HG03378 (cell line): ENCODE results near the gene MIR17HG.
A peak's percentile ranks its signal among the peaks of the same experiment; 100 is the strongest.
"Not testable (repeated sequence)": the region's sequence is repeated elsewhere in the genome, so short reads cannot be mapped to it uniquely, and the experiment has no call there.

Experiments used
- ATAC-seq: cut with Tn5 transposase; IDR thresholded peaks from one replicate; pipeline ENCODE4 v1.9.1; 2021; ENCODE audit warnings: mild to moderate bottlenecking, moderate library complexity; ENCODE audit not compliant: unreplicated experiment

The MIR17HG gene

DNA sequence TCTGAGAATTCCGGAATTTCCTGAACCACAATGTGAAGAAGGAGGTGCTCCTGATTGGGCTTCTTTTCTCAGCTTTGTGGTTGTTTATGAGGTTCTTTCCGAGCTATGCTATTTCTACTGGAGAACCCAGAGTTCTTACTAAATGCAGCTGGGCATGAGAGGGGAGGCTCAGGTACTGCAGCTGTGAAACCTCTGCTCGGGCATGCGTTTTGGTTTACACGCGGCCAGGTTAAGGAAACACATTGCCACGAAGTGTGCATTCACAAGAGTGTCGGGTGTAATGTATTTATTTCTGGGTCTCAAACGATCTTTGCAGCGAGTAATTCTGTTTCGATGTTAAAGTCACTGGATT is 661 bp upstream of the MIR17HG start:
- ATAC-seq = peak; percentile 22

DNA sequence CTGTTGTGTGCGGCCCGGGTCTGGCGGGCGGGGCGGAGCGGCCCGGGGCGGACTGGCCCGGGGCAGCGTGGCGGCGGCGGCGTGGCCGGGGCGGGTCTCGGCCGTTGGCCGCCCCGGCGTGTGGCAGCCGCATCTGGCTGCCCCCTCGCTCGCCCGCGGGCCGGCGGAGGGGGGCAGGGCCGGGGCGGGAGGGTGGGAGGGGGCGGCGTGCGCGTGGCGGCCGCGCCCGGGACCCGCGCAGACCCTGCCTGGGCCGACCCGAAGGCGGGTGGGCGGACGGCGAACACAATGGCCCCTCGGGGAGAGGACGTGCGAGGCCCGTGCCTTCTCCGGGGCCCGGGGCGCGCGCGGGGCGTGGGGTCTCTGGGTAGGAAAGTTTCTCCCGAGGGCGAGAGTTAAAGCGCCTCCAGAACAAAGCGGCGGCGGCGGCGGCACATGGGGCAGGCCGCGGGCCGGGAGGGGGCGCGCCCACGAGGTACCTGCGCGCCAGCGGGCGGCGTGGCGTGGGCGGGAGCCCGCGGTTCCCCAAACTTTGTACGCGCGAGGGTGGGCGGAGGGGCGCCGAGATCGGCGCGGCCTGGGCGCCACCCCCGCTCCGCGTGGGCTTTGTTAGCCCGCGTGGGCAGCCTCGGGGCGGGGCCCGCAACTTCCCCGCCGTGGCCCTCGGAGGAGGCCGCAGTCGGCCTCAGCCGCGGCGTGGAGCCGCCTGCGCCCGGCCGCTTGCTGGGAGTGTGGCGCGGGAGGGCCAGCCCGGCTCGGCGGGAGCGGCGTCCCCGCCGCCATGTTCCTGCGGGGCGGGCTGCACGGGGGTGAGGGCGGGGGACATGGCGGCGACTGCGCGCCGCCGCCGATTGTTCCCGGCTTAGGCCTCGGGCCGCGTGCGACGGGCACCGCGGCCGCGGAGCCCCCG is 764 bp downstream of the MIR17HG start:
- peak; percentile 18 for ATAC-seq

DNA sequence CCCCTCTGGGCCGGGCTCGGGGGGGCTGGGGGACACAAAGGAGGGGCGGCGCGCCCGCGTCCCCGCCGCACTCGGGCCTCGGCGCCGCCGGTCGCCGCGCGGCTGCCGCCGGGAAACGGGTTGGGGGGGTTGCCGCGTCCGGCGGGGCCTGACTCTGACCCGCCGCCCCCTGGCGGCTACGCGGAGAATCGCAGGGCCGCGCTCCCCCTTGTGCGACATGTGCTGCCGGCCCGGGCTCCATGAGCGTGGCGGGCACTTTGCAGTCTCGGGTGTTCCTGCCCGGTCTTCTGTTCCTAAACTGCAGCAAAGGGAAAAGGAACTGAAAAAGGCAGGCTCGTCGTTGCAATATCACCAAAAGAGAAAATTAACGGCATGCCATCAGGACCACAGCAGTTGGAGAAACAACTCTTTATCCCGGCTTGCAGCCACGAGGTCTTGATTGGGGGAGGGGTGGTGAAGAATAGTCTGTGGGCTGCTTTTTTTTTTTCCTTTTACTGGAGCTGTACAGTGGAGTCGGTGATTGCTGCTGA is 1.5 kb downstream of the MIR17HG start:
- peak; percentile 41 for ATAC-seq

DNA sequence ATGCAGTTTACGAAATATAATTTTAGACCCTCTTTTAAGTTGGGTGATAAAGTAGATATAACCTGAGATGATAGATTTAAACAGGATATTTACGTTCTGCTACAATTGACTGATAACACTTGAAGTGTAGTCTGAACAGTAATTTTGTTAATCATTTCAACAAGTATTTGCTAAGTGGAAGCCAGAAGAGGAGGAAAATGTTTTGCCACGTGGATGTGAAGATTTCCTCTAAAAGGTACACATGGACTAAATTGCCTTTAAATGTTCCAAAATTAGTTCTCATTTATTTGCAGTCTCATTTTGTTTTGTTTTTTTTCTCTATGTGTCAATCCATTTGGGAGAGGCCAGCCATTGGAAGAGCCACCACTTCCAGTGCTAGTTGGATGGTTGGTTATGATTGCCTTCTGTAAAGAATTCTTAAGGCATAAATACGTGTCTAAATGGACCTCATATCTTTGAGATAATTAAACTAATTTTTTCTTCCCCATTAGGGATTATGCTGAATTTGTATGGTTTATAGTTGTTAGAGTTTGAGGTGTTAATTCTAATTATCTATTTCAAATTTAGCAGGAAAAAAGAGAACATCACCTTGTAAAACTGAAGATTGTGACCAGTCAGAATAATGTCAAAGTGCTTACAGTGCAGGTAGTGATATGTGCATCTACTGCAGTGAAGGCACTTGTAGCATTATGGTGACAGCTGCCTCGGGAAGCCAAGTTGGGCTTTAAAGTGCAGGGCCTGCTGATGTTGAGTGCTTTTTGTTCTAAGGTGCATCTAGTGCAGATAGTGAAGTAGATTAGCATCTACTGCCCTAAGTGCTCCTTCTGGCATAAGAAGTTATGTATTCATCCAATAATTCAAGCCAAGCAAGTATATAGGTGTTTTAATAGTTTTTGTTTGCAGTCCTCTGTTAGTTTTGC is 2.8 kb downstream of the MIR17HG start:
- no peak for ATAC-seq

DNA sequence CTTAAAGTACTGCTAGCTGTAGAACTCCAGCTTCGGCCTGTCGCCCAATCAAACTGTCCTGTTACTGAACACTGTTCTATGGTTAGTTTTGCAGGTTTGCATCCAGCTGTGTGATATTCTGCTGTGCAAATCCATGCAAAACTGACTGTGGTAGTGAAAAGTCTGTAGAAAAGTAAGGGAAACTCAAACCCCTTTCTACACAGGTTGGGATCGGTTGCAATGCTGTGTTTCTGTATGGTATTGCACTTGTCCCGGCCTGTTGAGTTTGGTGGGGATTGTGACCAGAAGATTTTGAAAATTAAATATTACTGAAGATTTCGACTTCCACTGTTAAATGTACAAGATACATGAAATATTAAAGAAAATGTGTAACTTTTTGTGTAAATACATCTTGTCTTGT is 3.6 kb downstream of the MIR17HG start:
- ATAC-seq = no peak

GRCh38 chr13:91351980-91352379 is 4.5 kb downstream of the MIR17HG start:
- ATAC-seq = no peak

DNA sequence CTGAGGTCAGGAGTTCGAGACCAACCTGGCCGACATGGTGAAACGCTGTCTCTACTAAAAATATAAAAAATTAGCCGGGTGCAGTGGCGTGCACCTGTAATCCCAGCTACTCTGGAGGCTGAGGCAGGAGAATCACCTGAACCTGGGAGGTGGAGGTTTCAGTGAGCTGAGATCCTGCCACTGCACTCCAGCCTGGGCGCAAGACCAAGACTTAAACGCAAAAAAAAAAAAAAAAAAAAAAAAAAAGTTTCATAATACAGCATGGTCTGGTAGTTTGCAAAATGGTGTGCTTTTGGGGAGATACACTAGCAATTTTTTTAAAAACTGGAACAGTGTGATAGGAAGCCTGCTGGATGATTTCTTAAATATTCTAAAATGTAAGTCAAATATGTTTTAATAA is 5.4 kb downstream of the MIR17HG start:
- ATAC-seq = not testable (repeated sequence)

GRCh38 chr13:91353494-91353893 is 6.0 kb downstream of the MIR17HG start:
- no peak for ATAC-seq

DNA sequence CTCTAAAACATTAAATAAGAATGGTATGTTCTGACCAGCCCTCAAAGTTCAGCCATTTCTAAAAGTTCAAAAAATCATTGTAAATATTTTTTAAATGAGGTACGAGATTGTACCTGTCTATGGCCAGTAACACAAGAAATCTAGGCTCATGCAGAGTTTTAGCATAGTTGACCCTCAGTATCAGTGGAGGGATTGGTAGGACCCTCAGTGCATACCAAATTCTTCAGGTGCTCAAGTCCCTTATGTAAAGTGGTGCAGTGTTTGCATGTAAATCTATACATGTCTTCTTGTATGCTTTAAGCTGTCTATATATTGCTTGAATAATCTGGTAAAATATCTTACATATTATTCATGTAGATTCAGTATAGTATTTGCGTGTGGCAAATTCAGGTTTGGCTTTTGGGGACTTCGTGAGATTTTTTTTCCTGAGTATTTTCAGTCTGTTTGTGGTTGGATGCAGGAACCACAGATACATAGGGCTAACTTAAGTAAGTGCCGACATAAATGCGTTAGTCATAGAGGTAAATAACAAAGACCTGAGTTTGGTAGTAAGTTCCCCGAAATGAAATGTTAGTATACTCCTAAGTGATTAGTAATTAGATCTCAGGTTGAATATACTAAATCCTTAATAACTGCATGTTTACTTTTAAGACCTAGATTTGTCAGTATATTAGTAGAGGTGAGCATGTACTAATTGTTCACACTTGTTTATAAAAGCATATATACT is 7.8 kb downstream of the MIR17HG start:
- no peak for ATAC-seq

DNA sequence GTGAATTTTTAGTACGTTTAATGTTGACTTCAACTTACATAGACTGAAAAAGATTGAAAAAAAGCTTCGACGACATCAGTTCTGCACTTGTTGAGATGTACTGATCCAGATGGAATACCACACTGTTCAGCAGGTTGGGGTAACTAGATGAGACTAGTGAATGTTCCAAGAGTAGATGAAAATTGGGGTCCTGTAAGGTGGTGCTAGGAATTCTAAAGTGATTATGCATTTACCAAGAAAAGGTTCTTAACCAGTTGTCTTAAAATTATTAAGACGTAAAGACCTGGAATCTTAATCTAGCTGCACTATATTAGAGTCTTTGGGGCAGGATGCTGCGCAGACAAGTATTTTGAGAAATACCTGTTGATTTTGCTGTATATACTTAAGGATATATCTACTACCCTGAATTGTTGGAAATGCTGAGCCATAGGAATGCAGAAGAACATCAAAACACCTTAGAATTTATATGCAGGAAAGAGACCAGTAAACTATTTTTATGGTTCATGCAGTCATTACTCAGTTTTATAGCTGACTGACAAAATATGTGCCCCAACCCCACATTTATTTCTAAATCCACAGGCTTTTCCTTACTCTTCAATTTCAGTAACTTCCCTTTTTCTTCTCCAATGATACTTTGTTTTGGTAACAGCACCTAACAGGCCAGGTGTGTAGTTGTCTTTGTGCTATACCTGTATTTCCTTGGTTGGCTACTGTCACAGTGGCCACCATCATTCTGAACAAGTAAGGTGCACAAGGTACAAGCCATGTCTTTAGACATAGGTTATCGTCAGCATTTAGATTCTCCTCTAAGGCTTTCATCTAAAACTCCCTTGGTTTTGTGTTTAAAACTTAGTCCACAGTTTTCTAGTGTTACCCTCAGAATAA is 8.6 kb downstream of the MIR17HG start:
- ATAC-seq = no peak

DNA sequence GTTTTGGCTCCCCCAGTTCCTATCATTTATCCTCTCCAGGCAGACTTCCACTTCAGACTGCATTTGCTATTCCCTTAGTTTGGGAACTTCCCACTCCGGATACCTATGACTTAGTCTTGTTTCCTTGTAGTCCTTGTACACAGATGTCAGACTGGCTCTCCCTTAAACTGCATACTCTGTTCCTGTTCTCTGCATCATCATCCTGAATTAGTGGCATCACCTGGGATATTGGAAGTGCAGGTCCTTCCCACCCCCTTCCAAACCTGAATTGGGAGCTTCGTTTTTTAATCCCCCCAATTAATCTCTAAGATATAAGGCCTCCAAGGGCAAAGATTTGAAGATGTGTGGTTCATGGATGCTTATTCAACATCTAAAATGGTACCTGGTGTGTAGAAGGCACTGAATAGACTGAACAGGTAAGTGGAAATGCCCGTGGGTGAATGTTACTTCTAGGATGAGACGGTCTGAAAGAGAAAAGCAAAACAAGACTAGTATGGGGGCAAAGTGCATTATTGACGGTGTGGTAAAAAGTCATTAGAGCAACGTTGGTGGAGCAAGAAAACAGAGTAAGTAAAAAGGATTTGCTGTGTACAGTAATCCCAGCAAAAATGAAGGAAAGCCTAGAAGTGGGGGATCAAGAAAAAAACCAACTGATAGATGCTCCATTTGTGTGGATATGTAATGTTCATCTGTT is 9.6 kb downstream of the MIR17HG start:
- ATAC-seq = no peak

- ATAC-seq = no peak
These were observed 10.3 kb downstream of the MIR17HG start for GRCh38 chr13:91357613-91358386.

DNA sequence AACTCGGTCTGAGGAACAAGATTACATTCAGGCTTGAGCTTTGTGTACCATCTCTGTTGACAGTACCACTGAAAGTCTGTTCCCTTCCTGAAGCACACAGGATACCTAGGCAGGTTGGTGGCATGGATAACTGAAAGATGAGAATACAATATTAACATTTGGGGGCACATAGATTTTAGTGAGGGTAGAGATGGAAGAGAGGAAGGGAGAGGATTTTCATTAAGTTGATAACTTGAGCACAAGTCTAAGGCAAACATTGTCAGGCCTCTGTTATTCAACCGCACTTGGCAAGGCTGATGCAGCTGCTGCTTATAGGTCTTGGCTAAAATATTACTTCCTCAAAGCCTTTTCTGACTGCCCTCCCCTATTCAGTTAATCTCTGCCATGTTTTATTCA is 10.9 kb downstream of the MIR17HG start:
- ATAC-seq = no peak

DNA sequence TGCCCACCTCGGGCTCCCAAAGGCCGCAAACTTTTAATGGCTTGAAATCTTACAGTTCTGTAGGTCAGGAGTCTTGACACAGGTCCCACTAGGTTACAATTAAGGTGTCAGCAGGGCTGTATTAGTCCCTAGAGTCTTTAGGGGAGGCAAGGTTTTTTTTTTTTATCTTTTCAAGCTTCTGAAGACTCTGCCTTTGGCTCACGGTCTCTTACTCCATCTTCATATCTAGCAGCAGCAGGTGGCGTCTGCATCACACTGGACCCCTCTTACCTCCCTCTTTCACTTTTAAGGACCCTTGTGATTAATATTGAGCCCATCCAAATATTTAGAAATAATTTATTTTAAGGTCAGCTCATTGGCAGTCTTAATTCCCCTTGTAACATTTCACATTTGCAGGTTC is 11.6 kb downstream of the MIR17HG start:
- ATAC-seq = no peak

- ATAC-seq = no peak
These were observed 12.1 kb downstream of the MIR17HG start for GRCh38 chr13:91359631-91360030.

DNA sequence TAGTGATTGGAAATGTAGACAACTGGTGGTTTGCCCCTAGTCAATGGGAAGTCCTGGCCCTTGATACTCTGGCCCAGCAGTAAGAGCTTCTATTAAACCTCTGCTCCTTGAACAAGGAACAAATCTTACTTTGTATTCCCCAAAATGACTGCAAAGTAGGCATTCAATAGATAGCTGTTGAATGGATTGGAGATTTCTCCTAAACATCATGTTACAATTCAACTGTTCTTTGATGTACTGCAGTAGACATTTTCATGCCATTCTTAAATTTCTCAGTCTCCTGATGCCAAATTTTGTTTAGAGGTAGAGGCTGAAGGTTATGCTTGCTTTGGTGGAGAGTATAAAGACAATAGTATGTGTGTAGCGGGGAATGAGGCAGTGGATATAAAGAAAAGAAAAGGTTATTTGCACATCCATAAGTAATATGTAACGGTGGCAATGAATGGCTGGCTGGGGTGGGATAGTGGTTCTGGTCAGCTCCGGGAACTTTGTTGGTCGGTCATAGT is 12.8 kb downstream of the MIR17HG start:
- ATAC-seq = no peak

DNA sequence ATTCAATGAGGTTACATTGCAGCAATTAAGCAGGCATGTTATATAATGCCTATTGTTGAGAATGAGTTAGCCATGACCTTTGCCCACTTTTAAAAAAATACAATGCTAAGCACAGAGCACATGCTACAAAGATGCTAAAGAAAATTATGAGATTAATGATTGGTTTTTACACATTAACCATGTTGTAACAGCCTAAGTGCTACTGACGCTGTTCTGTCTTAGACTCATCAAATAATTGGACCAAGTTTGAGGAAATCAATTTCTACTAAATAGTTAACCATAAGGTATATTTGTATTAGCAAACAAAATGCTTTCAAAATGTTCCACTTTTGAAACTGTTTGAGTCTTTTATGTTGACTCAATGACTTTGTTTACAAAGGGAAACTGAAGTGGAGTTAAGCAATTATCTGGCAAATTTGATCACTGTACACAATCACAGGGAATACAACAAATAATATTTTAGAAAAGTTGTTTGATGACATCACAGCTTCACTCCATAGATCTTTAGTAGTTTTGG is 14.3 kb downstream of the MIR17HG start:
- ATAC-seq = no peak

- no peak for ATAC-seq
These were observed 15.4 kb downstream of the MIR17HG start for GRCh38 chr13:91362908-91363307.
